H1 (cell line): Measurements from ENCODE around the gene HM13. TPM values are rescaled to one million over a fixed set of nuclear protein-coding genes. Genes with fewer than 3 reads are reported as not detected.

Experiments used
- CTCF ChIA-PET: fragments of 300-600 bp; sonication (Branson Sonifier 250); formaldehyde crosslinking; loops from one replicate; lab custom pipeline; 2021; ENCODE audit not compliant: partially characterized antibody; lab: Charles Lee
- POLR2A ChIA-PET: fragments of 300-600 bp; sonication (Branson Sonifier 250); formaldehyde crosslinking; loops from one replicate; lab custom pipeline; 2021; ENCODE audit warnings: inconsistent platforms; ENCODE audit not compliant: partially characterized antibody; lab: Charles Lee
- DNase-seq, 2 experiments: peaks; one replicate each; pipeline versions ENCODE4 v3.0.0 to v3.0.0-alpha.2; 2010 to 2022; ENCODE audit warnings: low spot score in 2 of 2, low read depth in 1 of 2, mixed read lengths in 1 of 2
- FAIRE-seq: peaks from 2 replicates; lab custom pipeline; 2011; peaks lifted over from hg19 to GRCh38; lab: Jason Lieb, UNC
- H2AFZ ChIP-seq: 2 replicates; pipeline ENCODE4 v1.8.1; 2012; ENCODE audit warnings: low read length, inconsistent platforms
- H2AK5ac ChIP-seq: 2 replicates; pipeline ENCODE4 v1.6.1; 2013; ENCODE audit warnings: low read depth, low read length
- H2BK120ac ChIP-seq: replicated peaks from 2 replicates; pipeline ENCODE3; 2013; ENCODE audit warnings: low read depth, low read length, inconsistent platforms
- H2BK12ac ChIP-seq: 2 replicates; pipeline ENCODE4 v1.6.1; 2013; ENCODE audit warnings: low read depth, low read length
- H2BK15ac ChIP-seq: 2 replicates; pipeline ENCODE4 v1.6.1; 2013; ENCODE audit warnings: low read length
- H2BK20ac ChIP-seq: 2 replicates; pipeline ENCODE4 v1.6.1; 2013; ENCODE audit warnings: low read length
- H2BK5ac ChIP-seq: 2 replicates; pipeline ENCODE4 v1.6.1; 2013; ENCODE audit warnings: low read depth, low read length
- H3K14ac ChIP-seq: 2 replicates; pipeline ENCODE4 v1.6.1; 2013; ENCODE audit warnings: inconsistent platforms; ENCODE audit not compliant: insufficient read length
- H3K18ac ChIP-seq: 2 replicates; pipeline ENCODE4 v1.6.1; 2013; ENCODE audit warnings: low read length; ENCODE audit errors: extremely low read depth
- H3K23ac ChIP-seq: 2 replicates; pipeline ENCODE4 v1.6.1; 2013; ENCODE audit warnings: inconsistent platforms; ENCODE audit not compliant: insufficient read length
- H3K23me2 ChIP-seq: 2 replicates; pipeline ENCODE4 v1.6.1; 2013; ENCODE audit warnings: low read depth, low read length
- H3K27ac ChIP-seq: 2 replicates; pipeline ENCODE4 v1.6.1; 2011; ENCODE audit warnings: low read depth, low read length, inconsistent platforms
- H3K27me3 ChIP-seq, 4 experiments: replicated peaks in 1 of 4; 1 replicate in 1 of 4; 2 replicates in 3 of 4; pipeline versions ENCODE4 v1.6.1 to v1.8.1; 2011 to 2013; ENCODE audit warnings: low read length in 3 of 4, mild to moderate bottlenecking in 3 of 4, inconsistent platforms in 2 of 4, mixed read lengths in 2 of 4, moderate library complexity in 1 of 4; ENCODE audit not compliant: control insufficient read depth in 3 of 4, insufficient read depth in 3 of 4; ENCODE audit errors: extremely low read depth in 1 of 4
- H3K36me3 ChIP-seq, 4 experiments: 2 replicates each; pipeline versions ENCODE4 v1.6.1 to v1.8.1; 2011 to 2013; ENCODE audit warnings: mild to moderate bottlenecking in 4 of 4, low read length in 3 of 4, moderate library complexity in 2 of 4, control low read depth in 1 of 4, inconsistent platforms in 1 of 4; ENCODE audit not compliant: insufficient read depth in 4 of 4, control insufficient read depth in 2 of 4
- H3K4ac ChIP-seq: replicated peaks from 2 replicates; pipeline ENCODE3; 2013; ENCODE audit warnings: low read length, low read depth, mixed read lengths, inconsistent platforms; ENCODE audit not compliant: insufficient read length
- H3K4me1 ChIP-seq, 4 experiments: replicated peaks in 1 of 4; 1 replicate in 1 of 4; 2 replicates in 3 of 4; pipeline versions ENCODE4 v1.6.1 to v1.8.1; 2011 to 2013; ENCODE audit warnings: low read length in 3 of 4, inconsistent platforms in 2 of 4, mixed read lengths in 1 of 4; ENCODE audit not compliant: insufficient read depth in 4 of 4, control insufficient read depth in 3 of 4
- H3K4me2 ChIP-seq, 2 experiments: 2 replicates each; pipeline versions ENCODE4 v1.6.1 to v1.8.1; 2011 to 2013; ENCODE audit warnings: low read depth in 2 of 2, low read length in 2 of 2, control low read depth in 1 of 2, inconsistent platforms in 1 of 2, mild to moderate bottlenecking in 1 of 2; ENCODE audit not compliant: insufficient read depth in 1 of 2
- H3K4me3 ChIP-seq, 4 experiments: fragments of 200-600, 300-600 bp in 1 of 4; sonication (generic), shearing (Covaris generic), sonication (Bioruptor Twin) in 1 of 4; 2 replicates each; pipeline versions ENCODE4 v1.5.1 to v1.8.1; 2011 to 2016; ENCODE audit warnings: low read length in 4 of 4, low read depth in 3 of 4, control low read depth in 2 of 4, inconsistent platforms in 2 of 4, mild to moderate bottlenecking in 2 of 4, mixed read lengths in 1 of 4, moderate library complexity in 1 of 4; ENCODE audit not compliant: insufficient read depth in 2 of 4; ENCODE audit errors: extremely low read depth in 1 of 4
- H3K56ac ChIP-seq: replicated peaks from 2 replicates; pipeline ENCODE3; 2013; ENCODE audit warnings: low read depth, mild to moderate bottlenecking, mixed read lengths, low read length, inconsistent platforms; ENCODE audit not compliant: insufficient read length
- H3K79me1 ChIP-seq: 2 replicates; pipeline ENCODE4 v1.6.1; 2013; ENCODE audit warnings: low read depth, low read length, control low read depth
- H3K79me2 ChIP-seq, 2 experiments: 2 replicates each; pipeline versions ENCODE4 v1.6.1 to v1.8.1; 2012 to 2013; ENCODE audit warnings: low read length in 2 of 2, mild to moderate bottlenecking in 2 of 2, inconsistent platforms in 1 of 2; ENCODE audit not compliant: insufficient read depth in 2 of 2, control insufficient read depth in 1 of 2
- H3K9ac ChIP-seq, 4 experiments: replicated peaks in 1 of 4; 1 replicate in 1 of 4; 2 replicates in 3 of 4; pipeline versions ENCODE4 v1.6.1 to v1.8.1; 2011 to 2013; ENCODE audit warnings: low read depth in 3 of 4, low read length in 3 of 4, control low read depth in 2 of 4, mild to moderate bottlenecking in 2 of 4, moderate library complexity in 2 of 4, inconsistent platforms in 1 of 4; ENCODE audit errors: extremely low read depth in 1 of 4
- H3K9me3 ChIP-seq, 2 experiments: 2 replicates each; pipeline versions ENCODE4 v1.6.1 to v1.8.1; 2012 to 2013; ENCODE audit warnings: mild to moderate bottlenecking in 2 of 2, moderate library complexity in 2 of 2, control low read depth in 1 of 2, inconsistent platforms in 1 of 2, low read depth in 1 of 2, low read length in 1 of 2, mixed read lengths in 1 of 2; ENCODE audit not compliant: insufficient read depth in 2 of 2
- H4K20me1 ChIP-seq, 2 experiments: replicated peaks in 1 of 2; 2 replicates each; pipeline versions ENCODE3 to v1.8.1; 2011 to 2013; ENCODE audit warnings: inconsistent platforms in 2 of 2, low read length in 2 of 2, mild to moderate bottlenecking in 1 of 2; ENCODE audit not compliant: insufficient read depth in 2 of 2, control insufficient read depth in 1 of 2
- H4K5ac ChIP-seq: 2 replicates; pipeline ENCODE4 v1.6.1; 2013; ENCODE audit warnings: low read length, low read depth, mixed read lengths, inconsistent platforms; ENCODE audit not compliant: insufficient read length
- H4K8ac ChIP-seq: 2 replicates; pipeline ENCODE4 v1.8.0; 2013; ENCODE audit warnings: mild to moderate bottlenecking, moderate library complexity, low read length, inconsistent platforms; ENCODE audit not compliant: insufficient read depth; ENCODE audit errors: extremely low read depth
- H4K91ac ChIP-seq: replicated peaks from 2 replicates; pipeline ENCODE3; 2013; ENCODE audit warnings: low read length, mixed read lengths, inconsistent platforms; ENCODE audit not compliant: insufficient read length
- CEBPB ChIP-seq: IDR thresholded peaks from 2 replicates; pipeline ENCODE4 v1.6.1; 2012; ENCODE audit warnings: low read depth, low read length
- EZH2 ChIP-seq: fragments of 200-600 bp; sonication (generic); IDR thresholded peaks from 2 replicates; pipeline ENCODE4 v1.7.1; 2012; ENCODE audit warnings: low read depth, mild to moderate bottlenecking, moderate library complexity, low read length, inconsistent platforms; ENCODE audit not compliant: severe bottlenecking
- HDAC2 ChIP-seq, 2 experiments: fragments of 300-600 bp in 1 of 2; sonication (generic) in 1 of 2; IDR thresholded peaks; 2 replicates each; pipeline ENCODE4 v1.6.1; 2011 to 2012; ENCODE audit warnings: low read depth in 2 of 2, low read length in 2 of 2, mild to moderate bottlenecking in 2 of 2, moderate library complexity in 2 of 2, borderline replicate concordance in 1 of 2, inconsistent platforms in 1 of 2
- RBBP5 ChIP-seq: IDR thresholded peaks from 2 replicates; pipeline ENCODE4 v1.7.1; 2012; ENCODE audit warnings: low read depth, mild to moderate bottlenecking, inconsistent platforms, low read length, moderate library complexity, borderline replicate concordance
- SP4 ChIP-seq: IDR thresholded peaks from 2 replicates; pipeline ENCODE4 v1.6.1; 2012; ENCODE audit warnings: low read length, inconsistent platforms
- TBP ChIP-seq: IDR thresholded peaks from 2 replicates; pipeline ENCODE4 v1.6.1; 2011; ENCODE audit warnings: low read depth, low read length, improper control_type of control experiment
- TCF12 ChIP-seq: IDR thresholded peaks from 2 replicates; pipeline ENCODE4 v1.6.1; 2011; ENCODE audit warnings: low read depth, mild to moderate bottlenecking, low read length
- ZNF274 ChIP-seq: IDR thresholded peaks from 2 replicates; pipeline ENCODE4 v1.7.0; 2012; ENCODE audit warnings: low read length, borderline replicate concordance; ENCODE audit errors: extremely low read depth
- WGBS, 2 experiments: shearing (Covaris generic) in 1 of 2; methylation state at CpG; one replicate each; pipeline versions ENCODE4 v1.1.6 to v1.1.7; 2013 to 2015; ENCODE audit warnings: low lambda C conversion rate in 2 of 2, mixed read lengths in 2 of 2, inconsistent platforms in 1 of 2, low coverage in 1 of 2, missing lambda C conversion rate in 1 of 2; ENCODE audit not compliant: insufficient replicate concordance in 2 of 2, insufficient coverage in 1 of 2, insufficient read length in 1 of 2; ENCODE audit errors: extremely low coverage in 1 of 2, missing lambda C conversion rate in 1 of 2; 5-methylcytosine and 5-hydroxymethylcytosine counted together
- polyA plus RNA-seq, 7 experiments: library from polyadenylated mRNA; depleted of rRNA in 3 of 7; stranded (reverse) in 5 of 7; unstranded in 2 of 7; fragments of >200 nt in 5 of 7; fragments of 200-250 nt in 2 of 7; gene quantifications; 1 replicate in 5 of 7; 2 replicates in 1 of 7; 4 replicates in 1 of 7; pipeline versions ENCODE4 v1.2.1 to v1.2.3, GENCODE V29; 2011 to 2013; ENCODE audit warnings: missing spikeins in 2 of 7, mixed read lengths in 2 of 7
- total RNA-seq: library from RNA; stranded (reverse); fragmentation: NEBNext Ultra II Directional; extraction: Animal tissue kit (Norgen Biotek cat#: 25700); gene quantifications from 2 replicates; pipeline ENCODE4 v1.2.1, GENCODE V29; 2021
- TF ChIP-seq, protein P1 (sequence below): IDR thresholded peaks from 2 replicates; pipeline ENCODE4 v1.6.1; 2011; ENCODE audit warnings: low read length, improper control_type of control experiment

The HM13 gene
- total and polyA plus RNA-seq, 2 of the 8 experiments (the other 6 are each of a cell fraction or from before 2014, with no cell fraction given), result 118 to 183 TPM

GRCh38 chr20:31605031-31605901 is 91.0 kb downstream of the HM13 start, which contains the start of gene ID1:
Gene ID1, plus strand, starts transcription at chr20:31605289. Its CDS starts 99 bp downstream, at chr20:31605388.
- 1% methylated on average over 74 of the region's 74 CpGs; no CpG with 5 or more reads in 1 of the 2 experiments for WGBS, 2 experiments
- peaks cover 0 to 11% (median 0%) of the 10 kb centered on the region in 4 experiments; a peak in 1 of 8 replicates for H3K36me3 ChIP-seq
- FAIRE-seq, result no peak
- peaks cover 8 to 20% of the 10 kb centered on the region in 2 experiments; a peak in 3 of 4 replicates for H3K79me2 ChIP-seq
- peak within 1 kb of the TSS; percentile 85 for H3K56ac ChIP-seq
- H2BK12ac ChIP-seq, result peak within 1 kb of the TSS; percentile 99
- no peaks in the 10 kb centered on the region for H3K9me3 ChIP-seq
- peaks cover 19 to 36% (median 26%) of the 10 kb centered on the region in 4 experiments for H3K4me1 ChIP-seq
- H3K27me3 ChIP-seq, result peaks cover 0 to 4% (median 0%) of the 10 kb centered on the region in 4 experiments; a peak in 2 of 7 replicates
- peak within 1 kb of the TSS; percentile 96 for H3K4ac ChIP-seq
- H4K20me1 ChIP-seq, result peaks cover 0 to 9% of the 10 kb centered on the region in 2 experiments
- H3K9ac ChIP-seq, result peak within 1 kb of the TSS; percentile 67 to 95 (median 88)
- H3K27ac ChIP-seq, result peak within 1 kb of the TSS; percentile 64
- no peak within 1 kb of the TSS for H2AFZ ChIP-seq
- H2BK20ac ChIP-seq, result no peak within 1 kb of the TSS
- H4K5ac ChIP-seq, result peak within 1 kb of the TSS; percentile 78
- peaks cover 10% of the 10 kb centered on the region for H3K23me2 ChIP-seq
- peak within 1 kb of the TSS; percentile 72 to 99 (median 88) for H3K4me3 ChIP-seq
- H2BK120ac ChIP-seq, result peak within 1 kb of the TSS; percentile 76
- peak within 1 kb of the TSS; percentile 90; the same call in 1 of the 2 replicates for H4K8ac ChIP-seq
- H3K4me2 ChIP-seq, result peak within 1 kb of the TSS; percentile 80 to 88
- peak within 1 kb of the TSS; percentile 99 for H2BK5ac ChIP-seq
- CTCF ChIA-PET, result interaction anchor here (0.8 to 32.8 kb wide), 7 partner anchors 6 to 84 kb away, joined by 3 to 1559 read pairs (median 9); no protein-coding TSS in a partner anchor
- H3K79me1 ChIP-seq, result no peaks in the 10 kb centered on the region
- peak within 1 kb of the TSS; percentile 53 for H3K23ac ChIP-seq
- H2BK15ac ChIP-seq, result peak within 1 kb of the TSS; percentile 61; the same call in 1 of the 2 replicates
- peak; percentile 84 to 93 for DNase-seq
- peak within 1 kb of the TSS; percentile 54; the same call in 1 of the 2 replicates for H2AK5ac ChIP-seq
- POLR2A ChIA-PET, result interaction anchor here (0.7 to 26.1 kb wide), 17 partner anchors 7 to 140 kb away, joined by 3 to 1033 read pairs (median 5); partner anchors contain the start of genes BCL2L1 and TPX2
- peak within 1 kb of the TSS; percentile 99 for H3K18ac ChIP-seq
- peak within 1 kb of the TSS; percentile 97 for H4K91ac ChIP-seq
- peak within 1 kb of the TSS; percentile 16 for H3K14ac ChIP-seq
- TF ChIP-seq RBBP5, result peak; percentile 57
- TF ChIP-seq EZH2, result no peak
- TF ChIP-seq, protein P1, sequence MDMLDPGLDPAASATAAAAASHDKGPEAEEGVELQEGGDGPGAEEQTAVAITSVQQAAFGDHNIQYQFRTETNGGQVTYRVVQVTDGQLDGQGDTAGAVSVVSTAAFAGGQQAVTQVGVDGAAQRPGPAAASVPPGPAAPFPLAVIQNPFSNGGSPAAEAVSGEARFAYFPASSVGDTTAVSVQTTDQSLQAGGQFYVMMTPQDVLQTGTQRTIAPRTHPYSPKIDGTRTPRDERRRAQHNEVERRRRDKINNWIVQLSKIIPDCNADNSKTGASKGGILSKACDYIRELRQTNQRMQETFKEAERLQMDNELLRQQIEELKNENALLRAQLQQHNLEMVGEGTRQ, result peak; percentile 25; the same call in 1 of the 2 replicates
- TF ChIP-seq TBP, result peak; percentile 97
- peak; percentile 54; the same call in 1 of the 2 replicates for TF ChIP-seq SP4
- TF ChIP-seq HDAC2 (IDR thresholded peaks at IDR 0.05; ENCODE audit: borderline replicate concordance in 1 of 2, low read depth in 2 of 2, low read length in 2 of 2), result peak; percentile 67 to 84; a peak in 2 of 4 replicates
- 0 out of 2 replicates have a peak, but pooled peaks have one; percentile 10 for TF ChIP-seq TCF12
- TF ChIP-seq CEBPB, result no peak
- no peak for TF ChIP-seq ZNF274
